Keratinocyte (primary cell): ENCODE results near the gene RSPH10B.
"Not testable (repeated sequence)": the region's sequence is repeated elsewhere in the genome, so short reads cannot be mapped to it uniquely, and the experiment has no call there.

ENCODE experiments used
- CTCF ChIP-seq, 3 experiments: IDR thresholded peaks in 1 of 3; conservative IDR thresholded peaks in 1 of 3; optimal IDR thresholded peaks in 1 of 3; 2 replicates in 2 of 3; 3 replicates in 1 of 3; pipeline versions ENCODE3 to v1.5.1; 2011; ENCODE audit warnings: low read length in 3 of 3, mild to moderate bottlenecking in 3 of 3, moderate library complexity in 2 of 3, control low read depth in 1 of 3, inconsistent platforms in 1 of 3; ENCODE audit not compliant: insufficient read depth in 2 of 3; ENCODE audit errors: extremely low read depth in 1 of 3
- EZH2 ChIP-seq: IDR thresholded peaks from one replicate; pipeline ENCODE4 v1.6.1; 2012; ENCODE audit warnings: inconsistent platforms, mild to moderate bottlenecking, low read length, moderate library complexity

GRCh38 chr7:5931250-5931649, 39.2 kb downstream of the RSPH10B start:
- not testable (repeated sequence) for TF ChIP-seq CTCF (optimal IDR thresholded peaks at IDR 0.05 in 1 of 3, IDR thresholded peaks at IDR 0.05 in 1 of 3, conservative IDR thresholded peaks at IDR 0.05 in 1 of 3; ENCODE audit: extremely low read depth in 1 of 3, insufficient read depth in 2 of 3, low read length in 3 of 3); EZH2
